ENCODE data around the gene UNC5CL. TPM values are rescaled to one million over a fixed set of nuclear protein-coding genes. Genes with fewer than 3 reads are reported as not detected.

Gene UNC5CL
- total and polyA plus RNA-seq, 9 of the 15 experiments (the other 6 are each of a cell fraction or from before 2014, with no cell fraction given), result 0.07 to 1.8 (median 0.62) TPM; not detected in 1

DNA sequence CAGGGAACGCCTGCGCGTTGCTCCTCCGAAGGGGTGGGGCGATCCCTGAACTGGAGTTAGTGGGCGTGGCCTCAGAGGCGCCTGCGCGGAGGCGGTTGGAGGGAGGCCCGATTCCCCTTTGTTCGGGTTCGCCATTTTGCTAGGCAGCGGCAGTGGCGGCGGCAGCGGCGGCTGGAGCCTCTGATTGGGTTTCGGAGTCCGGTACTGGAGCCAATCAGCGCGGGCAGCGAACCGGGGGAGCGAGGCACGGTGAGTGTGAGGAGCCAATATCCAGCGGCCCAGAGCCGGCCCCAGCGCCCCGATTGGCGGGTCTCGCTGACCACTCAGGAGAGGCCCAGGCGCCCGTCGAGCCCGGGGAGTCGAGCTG is 33.8 kb upstream of the UNC5CL start, which contains the start of gene NFYA (continued):
- TF ChIP-seq, protein P1, sequence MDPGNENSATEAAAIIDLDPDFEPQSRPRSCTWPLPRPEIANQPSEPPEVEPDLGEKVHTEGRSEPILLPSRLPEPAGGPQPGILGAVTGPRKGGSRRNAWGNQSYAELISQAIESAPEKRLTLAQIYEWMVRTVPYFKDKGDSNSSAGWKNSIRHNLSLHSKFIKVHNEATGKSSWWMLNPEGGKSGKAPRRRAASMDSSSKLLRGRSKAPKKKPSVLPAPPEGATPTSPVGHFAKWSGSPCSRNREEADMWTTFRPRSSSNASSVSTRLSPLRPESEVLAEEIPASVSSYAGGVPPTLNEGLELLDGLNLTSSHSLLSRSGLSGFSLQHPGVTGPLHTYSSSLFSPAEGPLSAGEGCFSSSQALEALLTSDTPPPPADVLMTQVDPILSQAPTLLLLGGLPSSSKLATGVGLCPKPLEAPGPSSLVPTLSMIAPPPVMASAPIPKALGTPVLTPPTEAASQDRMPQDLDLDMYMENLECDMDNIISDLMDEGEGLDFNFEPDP (CRISPR knock-in tag; IDR thresholded peaks at IDR 0.05), result 0 out of 2 replicates have a peak, but pooled peaks have one; percentile 40
- no peak for TF ChIP-seq GATAD2A (IDR thresholded peaks at IDR 0.05)
- peak; percentile 51 for TF ChIP-seq SP2 (IDR thresholded peaks at IDR 0.05; ENCODE audit: extremely low read depth, low read depth, low read length, poor library complexity, severe bottlenecking)
- TF ChIP-seq, protein P2, sequence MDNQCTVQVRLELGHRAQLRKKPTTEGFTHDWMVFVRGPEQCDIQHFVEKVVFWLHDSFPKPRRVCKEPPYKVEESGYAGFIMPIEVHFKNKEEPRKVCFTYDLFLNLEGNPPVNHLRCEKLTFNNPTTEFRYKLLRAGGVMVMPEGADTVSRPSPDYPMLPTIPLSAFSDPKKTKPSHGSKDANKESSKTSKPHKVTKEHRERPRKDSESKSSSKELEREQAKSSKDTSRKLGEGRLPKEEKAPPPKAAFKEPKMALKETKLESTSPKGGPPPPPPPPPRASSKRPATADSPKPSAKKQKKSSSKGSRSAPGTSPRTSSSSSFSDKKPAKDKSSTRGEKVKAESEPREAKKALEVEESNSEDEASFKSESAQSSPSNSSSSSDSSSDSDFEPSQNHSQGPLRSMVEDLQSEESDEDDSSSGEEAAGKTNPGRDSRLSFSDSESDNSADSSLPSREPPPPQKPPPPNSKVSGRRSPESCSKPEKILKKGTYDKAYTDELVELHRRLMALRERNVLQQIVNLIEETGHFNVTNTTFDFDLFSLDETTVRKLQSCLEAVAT (IDR thresholded peaks at IDR 0.05), result peak in 1 of 2 experiments; percentile 71; a peak in 2 of 4 replicates
- TF ChIP-seq, protein P3, sequence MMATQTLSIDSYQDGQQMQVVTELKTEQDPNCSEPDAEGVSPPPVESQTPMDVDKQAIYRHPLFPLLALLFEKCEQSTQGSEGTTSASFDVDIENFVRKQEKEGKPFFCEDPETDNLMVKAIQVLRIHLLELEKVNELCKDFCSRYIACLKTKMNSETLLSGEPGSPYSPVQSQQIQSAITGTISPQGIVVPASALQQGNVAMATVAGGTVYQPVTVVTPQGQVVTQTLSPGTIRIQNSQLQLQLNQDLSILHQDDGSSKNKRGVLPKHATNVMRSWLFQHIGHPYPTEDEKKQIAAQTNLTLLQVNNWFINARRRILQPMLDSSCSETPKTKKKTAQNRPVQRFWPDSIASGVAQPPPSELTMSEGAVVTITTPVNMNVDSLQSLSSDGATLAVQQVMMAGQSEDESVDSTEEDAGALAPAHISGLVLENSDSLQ (IDR thresholded peaks at IDR 0.05), result peak; percentile 76
- peak; percentile 75; the same call in 1 of the 2 replicates for TF ChIP-seq PHF21A (IDR thresholded peaks at IDR 0.05; ENCODE audit: borderline replicate concordance, low read depth)
- TF ChIP-seq ASH1L (IDR thresholded peaks at IDR 0.05; ENCODE audit: borderline replicate concordance, low read depth, partially characterized antibody), result peak; percentile 85
- TF ChIP-seq FOXK1 (CRISPR knock-in tag; IDR thresholded peaks at IDR 0.05; ENCODE audit: borderline replicate concordance), result no peak
- TF ChIP-seq EGR1 (conservative IDR thresholded peaks at IDR 0.05), result peak; percentile 56
- TF ChIP-seq SIN3A (IDR thresholded peaks at IDR 0.05; ENCODE audit: borderline replicate concordance in 2 of 2, control insufficient read depth in 1 of 2, low read depth in 2 of 2, low read length in 2 of 2), result no peak; a peak in 1 of 4 replicates
- no peak for TF ChIP-seq ZNF24 (IDR thresholded peaks at IDR 0.05)
- TF ChIP-seq RBBP5 (IDR thresholded peaks at IDR 0.05; ENCODE audit: borderline replicate concordance, insufficient read depth, low read length, poor library complexity, severe bottlenecking), result peak; percentile 56
- peak; percentile 86 for TF ChIP-seq NEUROD1 (IDR thresholded peaks at IDR 0.05; ENCODE audit: borderline replicate concordance, low read depth, low read length, partially characterized antibody)
- TF ChIP-seq MEIS2 (IDR thresholded peaks at IDR 0.05; ENCODE audit: partially characterized antibody), result peak; percentile 25
- TF ChIP-seq RBM22 (IDR thresholded peaks at IDR 0.05; ENCODE audit: low read depth, low read length, poor library complexity, severe bottlenecking), result no peak
- TF ChIP-seq, protein P4, sequence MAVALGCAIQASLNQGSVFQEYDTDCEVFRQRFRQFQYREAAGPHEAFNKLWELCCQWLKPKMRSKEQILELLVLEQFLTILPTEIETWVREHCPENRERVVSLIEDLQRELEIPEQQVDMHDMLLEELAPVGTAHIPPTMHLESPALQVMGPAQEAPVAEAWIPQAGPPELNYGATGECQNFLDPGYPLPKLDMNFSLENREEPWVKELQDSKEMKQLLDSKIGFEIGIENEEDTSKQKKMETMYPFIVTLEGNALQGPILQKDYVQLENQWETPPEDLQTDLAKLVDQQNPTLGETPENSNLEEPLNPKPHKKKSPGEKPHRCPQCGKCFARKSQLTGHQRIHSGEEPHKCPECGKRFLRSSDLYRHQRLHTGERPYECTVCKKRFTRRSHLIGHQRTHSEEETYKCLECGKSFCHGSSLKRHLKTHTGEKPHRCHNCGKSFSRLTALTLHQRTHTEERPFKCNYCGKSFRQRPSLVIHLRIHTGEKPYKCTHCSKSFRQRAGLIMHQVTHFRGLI (CRISPR knock-in tag; IDR thresholded peaks at IDR 0.05), result peak; percentile 43; the same call in 1 of the 2 replicates
- TF ChIP-seq JUN (IDR thresholded peaks at IDR 0.05; ENCODE audit: borderline replicate concordance, low read depth, low read length), result 0 out of 2 replicates have a peak, but pooled peaks have one; percentile 4
- no peak for TF ChIP-seq JUN (CRISPR knock-in tag; IDR thresholded peaks at IDR 0.05; ENCODE audit: borderline replicate concordance)
- TF ChIP-seq KLF16 (IDR thresholded peaks at IDR 0.05), result peak; percentile 26; the same call in 1 of the 2 replicates
- TF ChIP-seq ZFP30 (CRISPR knock-in tag; IDR thresholded peaks at IDR 0.05; ENCODE audit: borderline replicate concordance), result no peak
- TF ChIP-seq ZNF551 (CRISPR knock-in tag; IDR thresholded peaks at IDR 0.05), result no peak
- TF ChIP-seq STAT5A (IDR thresholded peaks at IDR 0.05; ENCODE audit: borderline replicate concordance, low read length), result no peak
- TF ChIP-seq ZNF224 (CRISPR knock-in tag; IDR thresholded peaks at IDR 0.05), result no peak
- no peak for TF ChIP-seq GTF2A2 (tag; IDR thresholded peaks at IDR 0.05)
- no peak for TF ChIP-seq SLC30A9 (CRISPR knock-in tag; IDR thresholded peaks at IDR 0.05)

Measured in K562 (cell line).